PC-3 (cell line): ENCODE measurements around the gene CHKB. TPM values are rescaled to one million over a fixed set of nuclear protein-coding genes. Genes with fewer than 3 reads are reported as not detected.

ENCODE experiments used
- ATAC-seq: fragments of 200-7000 bp; cut with Tn5 transposase; 2 replicates; pipeline ENCODE4 v1.9.1; 2020; ENCODE audit warnings: mild to moderate bottlenecking, moderate library complexity
- BruUV-seq: library from RNA; stranded (reverse); fragments of 400-500 nt; replicated peaks from 2 replicates; lab custom pipeline; 2021; lab: Mats Ljungman, UMichigan
- CTCF ChIA-PET: fragments of 300-600 bp; sonication (Branson Sonifier 250); formaldehyde crosslinking; loops from one replicate; lab custom pipeline; 2022; ENCODE audit warnings: antibody characterized with exemption; lab: Charles Lee
- POLR2A ChIA-PET: fragments of 300-600 bp; sonication (Branson Sonifier 250); formaldehyde crosslinking; loops from one replicate; lab custom pipeline; 2022; ENCODE audit warnings: antibody characterized with exemption; ENCODE audit not compliant: unreplicated experiment; lab: Charles Lee
- DNase-seq: peaks from one replicate; pipeline ENCODE4 v3.0.0-alpha.2; 2015
- H2AFZ ChIP-seq: fragments of 300-600 bp; sonication (generic); 2 replicates; pipeline ENCODE4 v1.6.0; 2016; ENCODE audit warnings: antibody characterized with exemption, low read length
- H3F3A ChIP-seq: fragments of 300-600 bp; sonication (generic); one replicate; pipeline ENCODE4 v1.6.0; 2017; ENCODE audit warnings: antibody characterized with exemption, low read length, control low read depth, mild to moderate bottlenecking; ENCODE audit not compliant: unreplicated experiment
- H3K27ac ChIP-seq: fragments of 300-600 bp; sonication (generic); 2 replicates; pipeline ENCODE4 v1.5.1; 2016; ENCODE audit warnings: mild to moderate bottlenecking, low read length
- H3K27me3 ChIP-seq: fragments of 300-600 bp; sonication (generic); 2 replicates; pipeline ENCODE4 v1.6.1; 2016; ENCODE audit warnings: low read length, mixed read lengths
- H3K36me3 ChIP-seq: fragments of 300-600 bp; sonication (generic); 2 replicates; pipeline ENCODE4 v1.6.1; 2016; ENCODE audit warnings: low read depth, mixed run types, low read length, mixed read lengths
- H3K4me1 ChIP-seq: fragments of 300-600 bp; sonication (generic); 2 replicates; pipeline ENCODE4 v1.5.1; 2016; ENCODE audit warnings: low read length; ENCODE audit not compliant: insufficient read depth
- H3K4me2 ChIP-seq: fragments of 300-600 bp; sonication (generic); 2 replicates; pipeline ENCODE4 v1.6.0; 2016; ENCODE audit warnings: low read length
- H3K4me3 ChIP-seq: fragments of 300-600 bp; sonication (generic); 2 replicates; pipeline ENCODE4 v1.5.1; 2016; ENCODE audit warnings: mild to moderate bottlenecking, low read length, mixed read lengths
- H3K79me2 ChIP-seq: fragments of 300-600 bp; sonication (generic); 2 replicates; pipeline ENCODE4 v1.6.1; 2017; ENCODE audit warnings: low read length, mixed read lengths
- H3K9ac ChIP-seq: fragments of 300-600 bp; sonication (generic); 2 replicates; pipeline ENCODE4 v1.6.0; 2016; ENCODE audit warnings: mild to moderate bottlenecking, low read length
- H3K9me2 ChIP-seq: fragments of 300-600 bp; sonication (generic); replicated peaks from 2 replicates; pipeline ENCODE4 v1.6.1; 2016; ENCODE audit warnings: mixed run types, low read length, mixed read lengths
- H3K9me3 ChIP-seq: fragments of 300-600 bp; sonication (generic); 2 replicates; pipeline ENCODE4 v1.6.1; 2016; ENCODE audit warnings: low read length, mixed read lengths
- H4K20me1 ChIP-seq: fragments of 300-600 bp; sonication (generic); 2 replicates; pipeline ENCODE4 v1.6.1; 2016; ENCODE audit warnings: low read length, mixed read lengths
- EZH2 ChIP-seq: fragments of 300-600 bp; sonication (generic); IDR thresholded peaks from one replicate; pipeline ENCODE4 v1.6.1; 2017; ENCODE audit warnings: antibody characterized with exemption, mild to moderate bottlenecking, low read length; ENCODE audit not compliant: unreplicated experiment
- EZH2phosphoT487 ChIP-seq: fragments of 300-600 bp; sonication (generic); IDR thresholded peaks from 2 replicates; pipeline ENCODE4 v1.6.1; 2018; ENCODE audit warnings: mild to moderate bottlenecking, antibody characterized with exemption, low read length, borderline replicate concordance
- intact Hi-C: fragments of 100-400 bp; cut with micrococcal nuclease; formaldehyde crosslinking; loops from 2 replicates; pipeline ENCODE4 v1.9.0; 2023
- total RNA-seq: library from RNA; depleted of rRNA; stranded (reverse); fragments of >200 nt; gene quantifications from 2 replicates; pipeline ENCODE4 v1.2.3, GENCODE V29; 2014
- TF ChIP-seq, protein P1 (sequence below): fragments of 300-600 bp; sonication (generic); conservative IDR thresholded peaks from 2 replicates; pipeline ENCODE4 v1.5.1; 2017; ENCODE audit warnings: antibody characterized with exemption, low read depth, mild to moderate bottlenecking, low read length

The CHKB gene
- total RNA-seq, 1 experiment from 2014 or later, result 31.5 TPM

DNA sequence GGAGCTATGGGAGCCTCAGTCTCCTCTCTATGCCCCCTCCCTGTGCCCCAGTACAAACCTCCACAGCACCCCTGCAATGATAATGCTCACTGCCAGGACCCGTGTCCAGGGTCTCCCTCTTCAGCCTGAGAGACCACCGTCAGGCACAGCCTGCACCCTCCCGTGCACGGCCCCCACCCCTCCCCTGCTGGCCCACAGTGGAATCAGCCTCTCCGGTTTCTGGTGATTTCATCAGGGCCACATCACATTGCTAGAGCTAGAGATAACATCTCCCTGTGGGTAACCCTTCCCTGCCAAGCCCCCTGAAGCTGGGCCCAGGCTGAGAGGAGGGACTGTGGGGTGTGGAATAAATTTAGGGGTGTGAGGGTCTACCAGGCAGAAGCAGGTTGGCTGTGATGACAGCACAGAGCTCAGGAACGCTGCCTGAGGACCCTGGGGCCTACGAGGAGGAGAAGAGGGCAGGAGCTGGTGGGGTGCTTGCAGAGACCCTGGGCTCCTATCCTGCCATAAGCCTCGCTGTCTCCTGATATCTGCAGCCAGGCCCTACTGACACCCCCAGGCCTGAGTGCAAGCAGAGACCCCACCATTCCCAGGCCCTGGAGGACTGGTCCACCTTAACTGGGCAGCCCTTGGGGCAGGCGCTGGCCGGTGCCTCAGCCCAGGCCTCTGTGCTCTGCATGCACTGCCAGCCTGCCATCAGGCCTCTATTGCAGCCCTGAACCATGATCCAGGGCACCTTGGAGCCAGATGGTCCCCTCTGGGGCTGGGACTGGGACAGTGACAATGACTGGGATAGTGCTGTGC, 36.9 kb downstream of the CHKB start, which contains the start of gene KLHDC7B:
KLHDC7B (plus strand) TSS at position 378 of the 804 bp plus-strand sequence; CDS start at position 723, 345 bp downstream.
- Histone ChIP-seq H3K36me3 (no peaks in the 10 kb centered on the region), H3K9me2 (no peaks in the 10 kb centered on the region), H3K9ac (no peak within 1 kb of the TSS), H3K4me1 (peaks cover 5% of the 10 kb centered on the region), H3K27ac (no peak within 1 kb of the TSS), H3K4me3 (no peak within 1 kb of the TSS), H3K27me3 (no peaks in the 10 kb centered on the region), H3K4me2 (no peak within 1 kb of the TSS), H2AFZ (no peak within 1 kb of the TSS), H4K20me1 (no peaks in the 10 kb centered on the region), H3K79me2 (no peaks in the 10 kb centered on the region), H3F3A (no peaks in the 10 kb centered on the region), H3K9me3 (no peaks in the 10 kb centered on the region)
- ChIA-PET POLR2A (no interaction called here), CTCF (no interaction called here)
- TF ChIP-seq, protein P1, sequence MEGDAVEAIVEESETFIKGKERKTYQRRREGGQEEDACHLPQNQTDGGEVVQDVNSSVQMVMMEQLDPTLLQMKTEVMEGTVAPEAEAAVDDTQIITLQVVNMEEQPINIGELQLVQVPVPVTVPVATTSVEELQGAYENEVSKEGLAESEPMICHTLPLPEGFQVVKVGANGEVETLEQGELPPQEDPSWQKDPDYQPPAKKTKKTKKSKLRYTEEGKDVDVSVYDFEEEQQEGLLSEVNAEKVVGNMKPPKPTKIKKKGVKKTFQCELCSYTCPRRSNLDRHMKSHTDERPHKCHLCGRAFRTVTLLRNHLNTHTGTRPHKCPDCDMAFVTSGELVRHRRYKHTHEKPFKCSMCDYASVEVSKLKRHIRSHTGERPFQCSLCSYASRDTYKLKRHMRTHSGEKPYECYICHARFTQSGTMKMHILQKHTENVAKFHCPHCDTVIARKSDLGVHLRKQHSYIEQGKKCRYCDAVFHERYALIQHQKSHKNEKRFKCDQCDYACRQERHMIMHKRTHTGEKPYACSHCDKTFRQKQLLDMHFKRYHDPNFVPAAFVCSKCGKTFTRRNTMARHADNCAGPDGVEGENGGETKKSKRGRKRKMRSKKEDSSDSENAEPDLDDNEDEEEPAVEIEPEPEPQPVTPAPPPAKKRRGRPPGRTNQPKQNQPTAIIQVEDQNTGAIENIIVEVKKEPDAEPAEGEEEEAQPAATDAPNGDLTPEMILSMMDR, result no peak
- TF ChIP-seq EZH2phosphoT487 (no peak), EZH2 (no peak)
- intact Hi-C loops, result no loop called here
- BruUV-seq, result TSS peak; percentile 39
- ATAC-seq (no peak), DNase-seq (no peak)

DNA sequence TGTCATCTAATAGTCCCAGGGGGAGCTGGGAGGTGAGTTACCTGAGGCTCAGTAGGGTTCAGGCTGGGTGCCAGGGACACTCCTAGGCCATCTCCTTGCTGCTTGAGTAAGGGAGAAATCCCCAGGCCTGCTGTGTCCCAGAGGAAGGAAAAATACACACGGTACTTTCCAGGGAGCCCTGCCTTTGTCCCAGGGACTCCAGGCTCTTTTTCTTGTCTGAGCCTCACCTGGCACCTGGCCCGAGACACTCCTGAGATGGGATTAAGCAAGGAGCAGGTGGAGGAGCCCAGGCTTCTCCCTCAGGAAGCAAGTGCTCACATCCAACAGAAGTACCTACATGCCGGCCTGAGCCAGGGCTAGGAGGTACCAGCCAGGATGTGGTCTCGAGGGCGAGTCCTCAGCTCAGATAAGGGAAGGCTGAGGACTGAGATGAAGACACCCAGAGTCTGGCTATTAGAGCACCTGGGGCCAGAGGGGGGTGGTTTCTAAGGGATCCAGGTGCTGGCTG, 37.8 kb downstream of the CHKB start:
- peaks cover 11% of the 10 kb centered on the region for H3K4me1 ChIP-seq
- intact Hi-C loops, result no loop called here
- no peaks in the 10 kb centered on the region for H3K9me2 ChIP-seq
- H3K9ac ChIP-seq, result no peak overlapping the region
- CTCF ChIA-PET, result no interaction called here
- H3K9me3 ChIP-seq, result no peaks in the 10 kb centered on the region
- H3K4me3 ChIP-seq, result no peak overlapping the region
- POLR2A ChIA-PET, result no interaction called here
- TF ChIP-seq EZH2phosphoT487, result no peak
- TF ChIP-seq EZH2, result no peak
- TF ChIP-seq, protein P1, result no peak
- H3K36me3 ChIP-seq, result no peaks in the 10 kb centered on the region
- H3K27me3 ChIP-seq, result no peaks in the 10 kb centered on the region
- H3F3A ChIP-seq, result no peaks in the 10 kb centered on the region
- no peak overlapping the region for H3K4me2 ChIP-seq
- H2AFZ ChIP-seq, result no peak overlapping the region
- no TSS peak for BruUV-seq
- no peaks in the 10 kb centered on the region for H3K79me2 ChIP-seq
- no peaks in the 10 kb centered on the region for H4K20me1 ChIP-seq
- DNase-seq (no peak), ATAC-seq (no peak; the same call in 1 of the 2 replicates)
- no peak overlapping the region for H3K27ac ChIP-seq

- Histone ChIP-seq H3K4me3 (no peak overlapping the region), H3K27ac (no peak overlapping the region), H2AFZ (no peak overlapping the region), H3F3A (no peaks in the 10 kb centered on the region), H3K9ac (no peak overlapping the region), H3K9me3 (no peaks in the 10 kb centered on the region), H3K27me3 (no peaks in the 10 kb centered on the region), H4K20me1 (no peaks in the 10 kb centered on the region), H3K79me2 (no peaks in the 10 kb centered on the region), H3K4me1 (peaks cover 16% of the 10 kb centered on the region), H3K36me3 (no peaks in the 10 kb centered on the region), H3K9me2 (no peaks in the 10 kb centered on the region), H3K4me2 (no peak overlapping the region)
- ChIA-PET CTCF (no interaction called here), POLR2A (no interaction called here)
- TF ChIP-seq EZH2, result no peak
- TF ChIP-seq EZH2phosphoT487, result no peak
- TF ChIP-seq, protein P1, result no peak
- ATAC-seq (no peak), DNase-seq (no peak)
- intact Hi-C loops, result no loop called here
- BruUV-seq, result no TSS peak
These were observed 38.4 kb downstream of the CHKB start for GRCh38 chr22:50544078-50544745.
